ENCODE measurements around the gene CCDC142. TPM values are rescaled to one million over a fixed set of nuclear protein-coding genes. Genes with fewer than 3 reads are reported as not detected.

Gene CCDC142
- total and polyA plus RNA-seq, 2 of the 8 experiments (the other 6 are each of a cell fraction or from before 2014, with no cell fraction given) = 6.0 to 10.7 TPM

DNA sequence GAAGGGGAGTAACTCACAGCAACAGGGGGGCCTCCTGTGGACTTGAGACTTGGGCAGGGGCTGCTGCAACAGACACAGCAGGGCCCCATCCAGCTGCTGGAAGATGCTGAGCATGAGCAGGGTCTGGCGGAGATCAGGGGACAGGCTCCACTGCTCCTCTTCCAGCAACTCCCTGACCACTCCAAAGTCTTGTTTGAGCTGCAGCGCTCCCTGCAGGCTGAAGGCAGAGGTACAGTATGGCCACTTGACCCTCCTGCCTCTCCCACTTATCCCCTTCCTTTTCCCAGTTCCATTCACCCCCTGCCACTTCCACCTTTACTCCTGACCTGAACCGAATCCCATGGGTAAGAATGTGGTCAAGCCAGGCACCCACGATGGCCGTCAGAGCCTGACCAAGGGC is 7.9 kb downstream of the CCDC142 start:
- DNase-seq (ENCODE audit: low read depth in 1 of 2, low spot score in 2 of 2) (peak in 1 of 2 experiments; percentile 78), FAIRE-seq (no peak)
- Histone ChIP-seq H2AFZ (ENCODE audit: low read length) (no peak overlapping the region), H3K18ac (ENCODE audit: extremely low read depth, low read length) (no peak overlapping the region), H3K23me2 (ENCODE audit: low read depth, low read length) (peaks cover 11% of the 10 kb centered on the region), H3K9me3 (ENCODE audit: insufficient read depth in 2 of 2, low read depth in 1 of 2, low read length in 1 of 2) (no peaks in the 10 kb centered on the region), H4K91ac (replicated peaks; ENCODE audit: insufficient read length, low read length) (no peak overlapping the region), H3K56ac (replicated peaks; ENCODE audit: insufficient read length, low read depth, low read length) (no peak overlapping the region), H3K14ac (ENCODE audit: insufficient read length) (no peak overlapping the region), H3K36me3 (ENCODE audit: control insufficient read depth in 2 of 4, insufficient read depth in 4 of 4, low read length in 3 of 4) (peaks cover 0 to 4% (median 2%) of the 10 kb centered on the region in 4 experiments; a peak in 6 of 8 replicates), H3K4me3 (ENCODE audit: extremely low read depth in 1 of 4, insufficient read depth in 2 of 4, low read depth in 3 of 4, low read length in 4 of 4) (no peak overlapping the region), H2AK5ac (ENCODE audit: low read depth, low read length) (no peak overlapping the region), H3K4me2 (ENCODE audit: insufficient read depth in 1 of 2, low read depth in 2 of 2, low read length in 2 of 2) (no peak overlapping the region), H3K9ac (replicated peaks in 1 of 4; ENCODE audit: extremely low read depth in 1 of 4, low read depth in 3 of 4, low read length in 3 of 4) (no peak overlapping the region), H3K4me1 (replicated peaks in 1 of 4; ENCODE audit: control insufficient read depth in 3 of 4, insufficient read depth in 4 of 4, low read length in 3 of 4) (peaks cover 0 to 3% (median 2%) of the 10 kb centered on the region in 4 experiments; a peak in 3 of 7 replicates), H3K79me1 (ENCODE audit: low read depth, low read length) (no peaks in the 10 kb centered on the region; the same call in 1 of the 2 replicates), H3K27ac (ENCODE audit: low read depth, low read length) (no peak overlapping the region), H3K27me3 (replicated peaks in 1 of 4; ENCODE audit: control insufficient read depth in 3 of 4, extremely low read depth in 1 of 4, insufficient read depth in 3 of 4, low read length in 3 of 4) (no peaks in the 10 kb centered on the region), H2BK20ac (ENCODE audit: low read length) (no peak overlapping the region), H4K8ac (ENCODE audit: extremely low read depth, insufficient read depth, low read length) (peak overlapping the region; percentile 14; the same call in 1 of the 2 replicates), H2BK5ac (ENCODE audit: low read depth, low read length) (no peak overlapping the region), H4K20me1 (replicated peaks in 1 of 2; ENCODE audit: control insufficient read depth in 1 of 2, insufficient read depth in 2 of 2, low read length in 2 of 2) (peaks cover 0 to 1% of the 10 kb centered on the region in 2 experiments), H4K5ac (ENCODE audit: insufficient read length, low read depth, low read length) (no peak overlapping the region), H3K4ac (replicated peaks; ENCODE audit: insufficient read length, low read depth, low read length) (no peak overlapping the region), H3K79me2 (ENCODE audit: control insufficient read depth in 1 of 2, insufficient read depth in 2 of 2, low read length in 2 of 2) (no peaks in the 10 kb centered on the region), H2BK15ac (ENCODE audit: low read length) (no peak overlapping the region), H2BK120ac (replicated peaks; ENCODE audit: low read depth, low read length) (no peak overlapping the region), H3K23ac (ENCODE audit: insufficient read length) (no peak overlapping the region), H2BK12ac (ENCODE audit: low read depth, low read length) (no peak overlapping the region)
- CTCF ChIA-PET (ENCODE audit: partially characterized antibody) = interaction anchor here (0.9 to 5.7 kb wide), 26 partner anchors 7 to 171 kb away, joined by 3 to 86 read pairs (median 4); partner anchors contain the start of genes C2orf81, CCDC142, INO80B and MOGS
- POLR2A ChIA-PET (ENCODE audit: partially characterized antibody) = interaction anchor here (1.0 to 5.2 kb wide), 6 partner anchors 16 to 39 kb away, joined by 3 to 89 read pairs (median 4); partner anchors contain the start of genes INO80B, RTKN and WBP1
- TF ChIP-seq, protein P1, sequence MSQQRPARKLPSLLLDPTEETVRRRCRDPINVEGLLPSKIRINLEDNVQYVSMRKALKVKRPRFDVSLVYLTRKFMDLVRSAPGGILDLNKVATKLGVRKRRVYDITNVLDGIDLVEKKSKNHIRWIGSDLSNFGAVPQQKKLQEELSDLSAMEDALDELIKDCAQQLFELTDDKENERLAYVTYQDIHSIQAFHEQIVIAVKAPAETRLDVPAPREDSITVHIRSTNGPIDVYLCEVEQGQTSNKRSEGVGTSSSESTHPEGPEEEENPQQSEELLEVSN (IDR thresholded peaks at IDR 0.05) = no peak
- peak; percentile 44 to 83 (median 82) for TF ChIP-seq CTCF (IDR thresholded peaks at IDR 0.05; ENCODE audit: control extremely low read depth in 1 of 3, insufficient read depth in 1 of 3, low read depth in 1 of 3, low read length in 3 of 3)
- TF ChIP-seq RAD21 (IDR thresholded peaks at IDR 0.05 in 1 of 2, conservative IDR thresholded peaks at IDR 0.05 in 1 of 2; ENCODE audit: low read depth in 2 of 2, low read length in 2 of 2) = peak; percentile 44 to 60
- no peak for TF ChIP-seq TCF12 (IDR thresholded peaks at IDR 0.05; ENCODE audit: low read depth, low read length)
- 82% methylated on average over 5 of the region's 5 CpGs; no CpG with 5 or more reads in 1 of the 2 experiments for whole genome bisulfite sequencing, 2 experiments (ENCODE audit: extremely low coverage in 1 of 2, insufficient coverage in 1 of 2, insufficient read length in 1 of 2, insufficient replicate concordance in 2 of 2, low coverage in 1 of 2, low lambda C conversion rate in 2 of 2, missing lambda C conversion rate in 1 of 2)

Measured in H1 (cell line).